HG02763 (cell line): Measurements from ENCODE around the gene IGDCC3.
"Not testable (repeated sequence)": the region's sequence is repeated elsewhere in the genome, so short reads cannot be mapped to it uniquely, and the experiment has no call there.

Experiments used
- ATAC-seq: cut with Tn5 transposase; IDR thresholded peaks from one replicate; pipeline ENCODE4 v1.9.1; 2021; ENCODE audit warnings: mild to moderate bottlenecking, moderate library complexity; ENCODE audit not compliant: unreplicated experiment

IGDCC3 gene

GRCh38 chr15:65371976-65372786 is 5.6 kb downstream of the IGDCC3 start:
- no peak for ATAC-seq

GRCh38 chr15:65370885-65371284 is 6.9 kb downstream of the IGDCC3 start:
- ATAC-seq = no peak

GRCh38 chr15:65369651-65370050 is 8.2 kb downstream of the IGDCC3 start:
- ATAC-seq = no peak

GRCh38 chr15:65369212-65369547 is 8.6 kb downstream of the IGDCC3 start:
- ATAC-seq = no peak

- ATAC-seq = no peak
Observed at GRCh38 chr15:65368302-65369211, 9.2 kb downstream of the IGDCC3 start.

GRCh38 chr15:65366122-65366892 is 11.5 kb downstream of the IGDCC3 start:
- no peak for ATAC-seq

- ATAC-seq = no peak
Observed at GRCh38 chr15:65365229-65365628, 12.6 kb downstream of the IGDCC3 start.

GRCh38 chr15:65363766-65364165 is 14.0 kb downstream of the IGDCC3 start:
- ATAC-seq = no peak

GRCh38 chr15:65363306-65363705 is 14.5 kb downstream of the IGDCC3 start:
- no peak for ATAC-seq

GRCh38 chr15:65362491-65362890 is 15.3 kb downstream of the IGDCC3 start:
- no peak for ATAC-seq

GRCh38 chr15:65361708-65362459 is 15.9 kb downstream of the IGDCC3 start:
- ATAC-seq = no peak

- no peak for ATAC-seq
Observed at GRCh38 chr15:65360506-65360905, 17.3 kb downstream of the IGDCC3 start.

GRCh38 chr15:65355988-65356353 is 21.8 kb downstream of the IGDCC3 start:
- no peak for ATAC-seq

- no peak for ATAC-seq
Observed at GRCh38 chr15:65355173-65355987, 22.4 kb downstream of the IGDCC3 start.

- ATAC-seq = no peak
Observed at GRCh38 chr15:65354835-65355172, 23.0 kb downstream of the IGDCC3 start.

GRCh38 chr15:65351972-65352371 is 25.8 kb downstream of the IGDCC3 start:
- ATAC-seq = not testable (repeated sequence)

GRCh38 chr15:65349338-65349737 is 28.5 kb downstream of the IGDCC3 start:
- ATAC-seq = no peak

GRCh38 chr15:65347756-65348155 is 30.0 kb downstream of the IGDCC3 start:
- not testable (repeated sequence) for ATAC-seq

- ATAC-seq = no peak
Observed at GRCh38 chr15:65346856-65347598, 30.8 kb downstream of the IGDCC3 start.
